ENCODE measurements around the gene ZNF646. TPM values are rescaled to one million over a fixed set of nuclear protein-coding genes. Genes with fewer than 3 reads are reported as not detected.

The ZNF646 gene
- total RNA-seq, 1 experiment from 2014 or later: 6.7 TPM

DNA sequence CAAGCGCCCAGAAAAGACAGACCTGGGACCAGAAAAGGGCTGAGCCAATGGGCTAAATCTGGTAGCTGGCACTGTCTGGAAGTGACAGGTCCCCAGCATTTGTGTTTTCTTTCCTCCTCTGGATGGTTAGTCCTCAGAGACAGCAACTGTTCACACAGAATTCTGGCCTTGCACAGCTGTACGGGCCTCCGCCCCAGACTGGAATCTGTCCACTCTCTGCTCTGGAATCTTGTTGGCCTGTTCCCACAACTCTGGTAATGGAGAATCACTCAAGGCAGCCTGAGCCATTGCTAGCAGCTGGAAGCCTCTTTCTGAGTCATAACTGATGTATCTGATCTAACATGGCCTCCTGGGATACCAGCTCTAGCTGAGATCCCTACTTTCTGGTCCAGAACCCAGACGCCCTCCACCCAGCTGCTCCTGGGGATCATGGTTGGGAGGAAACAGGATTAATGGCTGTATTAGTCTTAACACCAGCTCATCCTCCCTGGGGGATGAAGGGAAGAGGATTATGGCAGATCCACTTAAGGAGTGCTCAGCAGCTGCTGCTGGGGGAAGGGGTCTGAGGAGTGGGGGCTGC lies 9.2 kb upstream of the ZNF646 start:
- DNase-seq (ENCODE audit: low read depth): peak; percentile 87

DNA sequence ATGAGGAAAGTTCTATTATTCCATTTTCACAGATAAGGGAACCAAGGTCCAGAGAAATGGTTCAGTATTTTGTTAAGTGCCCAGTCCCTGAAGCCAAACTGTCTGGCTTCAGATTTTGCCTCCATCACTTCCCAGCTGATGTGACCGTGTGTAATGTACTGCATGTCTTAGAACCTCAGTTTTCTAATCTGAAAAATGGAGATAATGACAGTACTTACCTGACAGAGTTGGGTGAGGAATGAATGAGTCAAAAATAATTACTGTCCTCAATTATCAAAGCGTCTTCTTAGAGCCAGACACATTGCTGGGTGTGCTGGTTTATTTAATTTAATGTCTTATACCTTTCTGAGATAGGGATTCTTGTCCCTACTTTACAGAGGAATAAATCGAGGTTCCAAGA lies 6.9 kb upstream of the ZNF646 start:
- no peak for DNase-seq (ENCODE audit: low read depth)

DNA sequence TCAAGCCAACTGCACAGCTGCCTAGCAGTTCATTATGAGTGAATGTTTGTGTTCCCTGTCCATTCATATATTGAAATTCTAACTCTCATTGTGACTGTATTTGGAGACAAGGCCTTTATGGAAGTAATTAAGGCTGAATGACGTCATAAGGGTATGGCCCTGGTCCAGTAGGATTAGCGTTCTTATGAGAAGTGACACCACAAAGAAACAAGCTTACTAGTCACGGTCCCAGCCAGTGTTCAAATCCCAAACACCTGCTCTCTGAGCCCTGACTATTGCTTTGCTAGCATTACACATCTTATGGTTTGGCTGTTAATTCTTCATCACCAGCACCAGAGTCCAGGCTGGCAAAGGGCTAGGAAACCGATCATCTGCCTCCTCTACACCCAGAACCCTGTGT lies 2.4 kb upstream of the ZNF646 start:
- peak; percentile 80 for DNase-seq (ENCODE audit: low read depth)

DNA sequence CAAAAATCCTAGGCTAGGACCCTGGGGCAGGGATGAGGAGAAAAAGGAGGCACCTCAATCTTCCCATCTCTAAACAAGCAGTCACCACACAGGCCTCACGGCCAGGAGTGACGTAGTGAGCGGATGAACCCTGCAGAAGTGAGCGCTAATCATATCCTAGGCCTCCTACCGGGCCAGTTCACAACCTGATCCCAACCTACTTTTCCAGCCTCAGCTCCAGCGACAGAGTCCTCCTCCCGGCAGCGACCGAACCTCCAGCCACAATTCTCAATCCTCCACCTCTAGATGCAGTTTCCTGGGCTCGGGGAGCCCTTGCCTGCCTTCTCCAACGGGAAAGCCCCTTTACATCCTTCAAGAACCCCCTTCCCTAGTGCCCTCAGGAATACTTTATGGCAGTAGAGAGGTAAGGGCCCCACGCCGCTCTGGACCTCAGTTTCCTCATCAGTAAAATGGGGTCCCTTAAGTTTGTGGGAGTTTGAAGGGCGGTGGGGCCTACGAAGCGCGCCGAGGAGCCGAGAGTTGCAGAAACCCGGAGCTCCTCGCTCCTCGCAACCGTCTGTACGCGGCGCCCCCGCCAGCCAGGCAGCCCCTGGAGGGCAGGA lies 1.6 kb upstream of the ZNF646 start:
- peak; percentile 39 for DNase-seq (ENCODE audit: low read depth)

DNA sequence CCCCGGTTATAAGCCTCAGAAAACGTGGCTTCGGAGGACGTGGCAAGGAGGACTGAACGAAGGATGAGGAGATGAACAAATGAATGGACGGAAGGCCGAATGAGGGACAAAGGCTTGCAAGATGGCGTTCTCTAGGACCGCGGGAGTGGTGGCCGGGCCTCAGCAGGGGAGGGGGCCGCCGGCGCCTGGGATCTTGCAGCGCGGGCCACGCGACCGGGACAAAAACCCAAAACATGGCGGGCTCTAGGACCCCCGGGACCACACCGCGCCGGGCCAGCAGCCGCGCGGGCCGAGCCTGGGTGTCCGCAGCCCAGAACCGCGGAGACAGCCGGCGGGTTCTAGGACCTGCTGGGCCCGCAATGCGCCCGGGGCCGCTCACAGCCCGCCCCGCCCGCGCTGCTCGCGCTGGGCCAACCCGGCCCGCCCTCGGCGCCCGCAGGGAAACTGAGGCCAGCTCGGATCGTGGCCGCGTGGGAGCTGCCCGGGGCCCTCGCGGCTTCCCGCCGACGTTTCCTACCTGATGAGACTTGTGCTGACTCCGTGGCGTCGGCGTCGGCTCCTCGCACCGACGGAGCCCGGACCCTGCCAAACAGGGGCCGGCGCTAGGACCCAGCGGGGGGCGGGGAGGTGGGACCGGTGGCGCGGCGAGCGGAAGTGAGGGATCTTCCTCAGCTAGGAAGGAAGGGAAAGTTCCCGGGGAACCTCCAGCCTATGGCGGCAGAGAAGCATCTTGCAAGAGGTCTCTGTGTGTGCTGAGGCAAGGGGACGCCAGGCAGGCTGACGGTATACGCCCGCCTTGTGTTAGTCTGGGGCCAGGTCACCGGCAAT lies 866 bp upstream of the ZNF646 start:
- peak; percentile 86 for DNase-seq (ENCODE audit: low read depth)

DNA sequence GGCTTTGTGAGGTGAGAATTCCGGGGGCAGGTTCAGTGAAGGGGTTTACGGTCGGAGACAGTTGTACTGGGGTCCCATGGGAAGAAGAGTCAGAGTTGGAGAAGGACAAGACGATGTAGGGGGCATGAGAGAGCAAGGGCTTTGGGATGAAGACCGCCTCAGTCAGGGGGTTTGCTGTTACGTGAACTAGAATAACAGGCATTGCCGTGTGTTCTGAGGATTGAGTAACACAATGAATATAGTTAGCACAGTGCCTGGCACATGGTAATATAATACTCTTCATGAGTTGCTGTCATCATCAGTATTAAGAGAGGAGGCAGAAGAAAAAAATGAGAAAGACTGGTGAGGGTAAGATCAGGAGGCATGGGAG lies 577 bp downstream of the ZNF646 start:
- DNase-seq (ENCODE audit: low read depth): no peak

DNA sequence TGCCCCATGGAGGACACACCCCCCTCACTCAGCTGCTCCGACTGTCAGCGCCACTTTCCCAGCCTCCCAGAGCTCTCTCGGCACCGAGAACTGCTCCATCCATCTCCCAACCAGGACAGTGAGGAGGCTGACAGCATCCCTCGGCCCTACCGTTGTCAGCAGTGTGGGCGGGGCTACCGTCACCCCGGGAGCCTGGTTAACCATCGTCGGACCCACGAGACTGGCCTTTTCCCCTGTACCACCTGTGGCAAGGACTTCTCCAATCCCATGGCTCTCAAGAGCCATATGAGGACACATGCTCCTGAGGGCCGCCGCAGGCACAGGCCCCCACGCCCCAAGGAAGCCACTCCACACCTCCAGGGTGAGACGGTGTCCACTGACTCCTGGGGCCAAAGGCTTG lies 2.1 kb downstream of the ZNF646 start:
- no peak for DNase-seq (ENCODE audit: low read depth)

DNA sequence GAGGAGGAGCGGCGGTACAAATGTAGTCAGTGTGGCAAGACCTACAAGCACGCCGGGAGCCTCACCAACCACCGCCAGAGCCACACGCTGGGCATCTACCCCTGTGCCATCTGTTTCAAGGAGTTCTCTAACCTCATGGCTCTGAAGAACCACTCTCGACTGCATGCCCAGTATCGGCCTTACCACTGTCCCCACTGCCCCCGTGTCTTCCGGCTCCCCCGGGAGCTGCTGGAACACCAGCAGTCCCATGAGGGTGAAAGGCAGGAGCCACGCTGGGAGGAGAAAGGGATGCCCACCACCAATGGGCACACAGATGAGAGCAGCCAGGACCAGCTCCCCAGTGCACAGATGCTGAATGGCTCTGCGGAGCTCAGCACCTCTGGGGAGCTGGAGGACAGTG lies 2.8 kb downstream of the ZNF646 start:
- no peak for DNase-seq (ENCODE audit: low read depth)

DNA sequence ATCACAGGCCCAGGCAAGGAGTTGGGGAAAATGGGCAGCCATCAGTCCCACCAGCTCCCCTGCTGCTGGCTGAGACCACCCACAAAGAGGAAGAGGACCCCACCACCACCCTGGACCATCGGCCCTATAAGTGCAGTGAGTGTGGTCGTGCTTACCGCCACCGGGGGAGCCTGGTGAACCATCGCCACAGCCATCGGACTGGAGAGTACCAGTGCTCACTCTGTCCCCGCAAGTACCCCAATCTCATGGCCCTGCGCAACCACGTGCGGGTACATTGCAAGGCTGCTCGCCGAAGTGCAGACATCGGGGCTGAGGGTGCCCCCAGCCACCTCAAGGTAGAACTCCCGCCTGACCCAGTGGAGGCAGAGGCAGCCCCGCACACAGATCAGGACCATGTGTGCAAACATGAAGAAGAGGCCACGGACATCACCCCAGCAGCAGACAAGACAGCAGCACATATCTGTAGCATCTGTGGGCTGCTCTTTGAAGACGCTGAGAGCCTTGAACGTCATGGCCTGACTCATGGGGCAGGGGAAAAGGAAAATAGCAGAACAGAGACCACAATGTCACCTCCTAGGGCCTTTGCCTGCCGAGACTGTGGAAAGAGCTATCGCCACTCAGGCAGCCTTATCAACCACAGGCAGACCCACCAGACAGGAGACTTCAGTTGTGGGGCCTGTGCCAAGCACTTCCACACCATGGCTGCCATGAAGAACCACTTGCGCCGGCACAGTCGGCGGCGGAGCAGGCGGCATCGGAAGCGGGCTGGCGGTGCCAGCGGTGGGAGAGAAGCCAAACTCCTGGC lies 3.6 kb downstream of the ZNF646 start:
- DNase-seq (ENCODE audit: low read depth): no peak

DNA sequence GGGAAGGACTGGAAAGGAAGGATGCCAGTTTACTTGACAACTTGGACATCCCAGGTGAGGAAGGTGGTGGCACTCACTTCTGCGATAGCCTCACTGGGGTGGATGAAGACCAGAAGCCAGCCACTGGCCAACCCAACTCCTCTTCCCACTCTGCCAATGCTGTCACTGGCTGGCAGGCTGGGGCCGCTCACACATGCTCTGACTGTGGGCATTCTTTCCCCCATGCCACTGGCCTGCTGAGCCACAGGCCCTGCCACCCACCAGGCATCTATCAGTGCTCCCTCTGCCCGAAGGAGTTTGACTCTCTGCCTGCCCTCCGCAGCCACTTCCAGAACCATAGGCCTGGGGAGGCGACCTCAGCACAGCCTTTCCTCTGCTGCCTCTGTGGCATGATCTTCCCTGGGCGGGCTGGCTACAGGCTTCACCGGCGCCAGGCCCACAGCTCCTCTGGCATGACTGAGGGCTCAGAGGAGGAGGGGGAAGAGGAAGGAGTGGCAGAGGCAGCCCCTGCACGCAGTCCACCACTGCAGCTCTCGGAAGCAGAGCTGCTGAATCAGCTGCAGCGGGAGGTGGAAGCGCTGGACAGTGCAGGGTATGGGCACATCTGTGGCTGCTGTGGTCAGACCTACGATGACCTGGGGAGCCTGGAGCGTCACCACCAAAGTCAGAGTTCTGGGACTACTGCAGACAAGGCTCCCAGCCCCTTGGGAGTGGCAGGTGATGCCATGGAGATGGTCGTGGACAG lies 4.5 kb downstream of the ZNF646 start:
- no peak for DNase-seq (ENCODE audit: low read depth)

DNA sequence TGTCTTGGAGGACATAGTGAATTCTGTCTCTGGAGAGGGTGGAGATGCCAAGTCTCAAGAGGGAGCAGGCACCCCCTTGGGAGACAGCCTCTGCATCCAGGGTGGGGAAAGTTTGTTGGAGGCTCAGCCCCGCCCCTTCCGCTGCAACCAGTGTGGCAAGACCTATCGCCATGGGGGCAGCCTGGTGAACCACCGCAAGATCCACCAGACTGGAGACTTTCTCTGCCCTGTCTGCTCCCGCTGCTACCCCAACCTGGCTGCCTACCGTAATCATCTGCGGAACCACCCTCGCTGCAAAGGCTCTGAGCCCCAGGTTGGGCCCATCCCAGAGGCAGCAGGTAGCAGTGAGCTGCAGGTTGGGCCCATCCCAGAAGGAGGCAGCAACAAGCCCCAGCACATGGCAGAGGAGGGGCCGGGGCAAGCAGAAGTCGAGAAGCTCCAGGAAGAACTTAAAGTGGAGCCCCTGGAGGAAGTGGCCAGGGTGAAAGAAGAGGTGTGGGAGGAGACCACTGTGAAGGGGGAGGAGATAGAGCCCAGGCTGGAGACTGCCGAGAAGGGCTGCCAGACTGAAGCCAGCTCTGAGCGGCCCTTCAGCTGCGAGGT lies 5.2 kb downstream of the ZNF646 start:
- DNase-seq (ENCODE audit: low read depth): no peak

DNA sequence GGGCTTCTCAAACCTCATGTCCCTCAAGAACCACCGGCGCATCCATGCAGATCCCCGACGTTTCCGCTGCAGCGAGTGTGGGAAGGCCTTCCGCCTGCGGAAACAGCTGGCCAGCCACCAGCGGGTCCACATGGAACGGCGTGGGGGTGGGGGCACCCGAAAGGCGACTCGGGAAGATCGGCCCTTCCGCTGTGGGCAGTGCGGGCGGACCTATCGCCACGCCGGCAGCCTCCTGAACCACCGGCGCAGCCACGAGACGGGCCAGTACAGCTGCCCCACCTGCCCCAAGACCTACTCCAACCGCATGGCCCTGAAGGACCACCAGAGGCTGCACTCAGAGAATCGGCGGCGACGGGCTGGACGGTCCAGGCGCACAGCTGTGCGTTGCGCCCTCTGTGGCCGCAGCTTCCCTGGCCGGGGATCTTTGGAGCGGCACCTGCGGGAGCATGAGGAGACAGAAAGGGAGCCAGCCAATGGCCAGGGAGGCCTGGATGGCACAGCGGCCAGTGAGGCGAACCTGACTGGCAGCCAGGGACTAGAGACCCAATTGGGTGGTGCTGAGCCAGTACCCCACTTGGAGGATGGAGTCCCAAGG lies 5.9 kb downstream of the ZNF646 start:
- no peak for DNase-seq (ENCODE audit: low read depth)

DNA sequence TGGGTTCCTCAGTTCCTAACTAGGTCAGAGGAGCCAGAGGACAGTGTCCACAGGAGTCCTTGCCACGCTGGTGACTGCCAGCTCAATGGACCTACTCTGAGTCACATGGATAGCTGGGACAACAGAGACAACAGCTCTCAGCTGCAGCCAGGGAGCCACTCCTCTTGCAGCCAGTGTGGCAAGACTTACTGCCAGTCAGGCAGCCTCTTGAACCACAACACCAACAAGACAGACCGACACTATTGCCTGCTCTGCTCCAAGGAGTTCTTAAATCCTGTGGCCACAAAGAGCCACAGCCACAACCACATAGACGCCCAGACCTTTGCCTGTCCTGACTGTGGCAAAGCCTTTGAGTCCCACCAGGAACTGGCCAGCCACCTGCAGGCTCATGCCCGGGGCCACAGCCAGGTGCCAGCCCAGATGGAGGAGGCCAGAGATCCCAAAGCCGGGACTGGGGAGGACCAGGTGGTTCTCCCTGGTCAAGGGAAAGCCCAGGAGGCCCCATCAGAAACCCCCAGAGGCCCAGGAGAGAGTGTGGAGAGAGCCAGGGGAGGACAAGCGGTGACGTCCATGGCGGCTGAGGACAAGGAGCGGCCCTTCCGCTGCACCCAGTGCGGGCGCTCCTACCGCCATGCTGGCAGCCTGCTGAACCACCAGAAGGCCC lies 6.7 kb downstream of the ZNF646 start:
- no peak for DNase-seq (ENCODE audit: low read depth)

DNA sequence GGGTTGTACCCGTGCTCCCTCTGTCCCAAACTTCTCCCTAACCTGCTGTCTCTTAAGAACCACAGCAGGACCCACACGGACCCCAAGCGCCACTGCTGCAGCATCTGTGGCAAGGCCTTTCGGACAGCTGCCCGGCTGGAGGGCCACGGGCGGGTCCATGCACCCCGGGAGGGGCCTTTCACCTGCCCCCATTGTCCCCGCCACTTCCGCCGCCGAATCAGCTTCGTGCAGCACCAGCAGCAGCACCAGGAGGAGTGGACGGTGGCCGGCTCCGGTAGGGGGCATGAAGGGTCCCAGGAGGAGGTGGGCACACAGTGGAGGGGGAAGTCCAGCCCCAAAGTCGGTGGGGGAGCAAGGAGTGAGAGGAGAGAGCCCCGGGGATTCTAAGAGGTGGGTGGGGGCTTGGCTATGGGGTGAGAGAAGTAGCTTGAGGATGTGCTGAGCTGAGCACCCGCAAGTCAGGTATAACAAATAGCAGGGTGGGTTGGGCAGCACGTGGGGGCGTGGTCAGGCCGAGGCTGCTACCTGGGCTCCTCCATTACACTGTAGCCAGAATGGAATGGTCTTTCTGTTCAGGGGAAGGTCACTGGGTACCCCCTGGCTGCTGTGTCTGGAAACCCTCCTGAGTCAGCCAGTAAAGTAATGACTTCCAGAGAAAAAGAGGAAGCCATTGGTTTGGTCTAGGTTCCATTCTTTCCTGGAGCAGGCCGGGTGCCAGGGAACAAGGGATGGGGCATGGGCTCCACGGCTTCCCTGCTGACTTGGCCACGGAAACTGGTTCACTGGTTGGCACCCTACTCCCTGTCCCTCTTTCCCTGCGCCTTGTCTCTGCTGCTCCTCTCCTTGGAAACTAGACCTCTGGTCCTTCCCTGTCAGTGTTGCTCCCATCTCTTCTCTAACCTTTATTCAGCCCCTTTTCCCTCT lies 7.5 kb downstream of the ZNF646 start:
- no peak for DNase-seq (ENCODE audit: low read depth)

DNA sequence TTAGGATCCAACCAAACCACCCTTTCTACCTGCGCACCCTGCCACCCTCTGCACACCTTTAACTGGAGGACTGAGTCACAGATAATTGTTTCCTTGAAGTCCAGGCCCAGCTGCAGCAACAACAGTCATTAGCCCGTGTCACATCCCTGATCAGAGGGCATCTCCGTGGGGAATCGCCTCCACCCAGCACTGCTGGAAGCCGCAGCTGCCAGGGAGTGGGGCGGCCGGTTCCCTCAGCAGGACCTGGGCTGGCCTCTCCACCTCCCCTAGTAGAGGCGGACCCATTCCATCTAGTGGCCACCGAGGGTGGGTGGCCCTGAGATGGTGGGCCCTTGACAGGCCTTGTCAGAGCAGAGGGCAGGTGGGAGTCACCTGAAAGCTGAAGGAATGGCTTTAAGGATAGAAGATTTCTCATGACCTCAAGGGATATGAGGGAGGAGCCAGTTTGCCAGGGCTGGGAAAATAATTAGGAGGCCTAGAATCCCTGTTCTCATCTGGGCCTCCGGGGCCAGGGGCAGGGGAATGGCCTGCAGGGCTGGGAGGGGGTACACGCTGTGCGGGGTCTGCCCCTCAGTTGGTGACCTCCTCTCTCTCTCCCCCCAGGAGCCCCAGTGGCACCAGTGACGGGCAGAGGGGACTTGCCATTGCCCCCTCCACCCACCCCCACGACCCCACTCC lies 8.3 kb downstream of the ZNF646 start:
- DNase-seq (ENCODE audit: low read depth): no peak

DNA sequence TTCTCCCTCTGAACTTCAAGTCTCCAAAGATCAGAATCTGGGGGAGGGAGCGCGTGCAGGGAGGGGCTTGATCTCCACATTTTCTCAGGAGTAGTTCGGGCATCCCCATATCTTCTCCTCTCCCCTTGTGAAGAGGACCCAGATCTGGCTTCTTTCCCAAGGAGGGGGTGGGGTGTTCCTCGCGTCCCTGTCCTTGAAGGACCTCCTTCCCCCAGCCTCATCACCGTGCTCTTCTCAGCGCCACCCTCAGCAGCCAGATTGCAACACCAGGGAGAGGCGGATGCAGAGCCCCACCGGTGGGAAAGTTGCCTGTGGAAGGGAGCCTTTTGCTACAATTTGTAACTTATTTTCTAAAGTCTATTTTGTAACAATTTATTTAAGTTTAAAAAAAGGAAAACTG lies 8.9 kb downstream of the ZNF646 start:
- no peak for DNase-seq (ENCODE audit: low read depth)

DNA sequence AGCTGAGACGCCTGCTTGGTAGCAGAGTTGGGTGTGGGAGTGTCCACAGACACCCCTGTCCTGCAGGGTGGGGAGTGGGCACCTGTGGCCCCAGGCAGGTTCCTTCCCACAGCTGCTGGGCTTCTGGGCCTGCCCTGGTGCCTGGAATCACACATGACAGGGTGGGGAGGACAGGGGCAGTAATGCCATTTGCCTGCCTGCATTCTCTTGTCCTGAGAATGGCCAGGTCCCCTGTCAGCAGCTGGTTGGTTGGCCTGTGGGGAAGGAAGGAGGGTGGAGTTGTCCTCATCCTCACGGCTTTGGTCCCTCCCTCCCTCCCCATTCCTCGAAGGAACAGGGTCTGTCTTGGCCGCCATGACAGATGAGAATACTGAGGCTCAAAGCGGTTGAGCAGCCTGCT lies 9.3 kb downstream of the ZNF646 start:
- DNase-seq (ENCODE audit: low read depth): no peak

DNA sequence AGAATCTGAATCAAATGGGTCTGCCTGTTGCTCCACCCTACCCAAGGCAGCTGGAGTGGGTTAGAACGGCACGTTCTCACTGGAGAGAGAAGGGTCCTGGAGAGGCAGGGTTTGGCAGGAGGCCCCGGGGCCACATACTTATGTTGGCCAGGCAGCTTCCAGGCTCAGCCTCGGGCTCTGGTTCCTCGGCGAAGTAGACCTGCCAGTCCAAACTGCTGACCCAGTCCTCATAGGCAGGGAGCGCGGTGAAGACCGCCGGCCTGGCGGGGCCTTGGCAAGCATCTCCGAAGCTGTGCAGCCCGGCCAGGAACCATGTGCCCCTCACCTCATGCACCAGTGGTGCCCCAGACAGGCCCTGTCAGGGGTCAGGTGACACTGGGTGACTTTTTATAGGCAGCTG lies 9.8 kb downstream of the ZNF646 start:
- DNase-seq (ENCODE audit: low read depth): no peak

Data from RPMI7951 (cell line).